GM18508 (cell line): ENCODE measurements around the gene KCNMB4.

Experiments
- ATAC-seq: cut with Tn5 transposase; IDR thresholded peaks from one replicate; pipeline ENCODE4 v1.9.1; 2021; ENCODE audit warnings: moderate number of reproducible peaks; ENCODE audit not compliant: insufficient read depth, unreplicated experiment

Gene KCNMB4

DNA sequence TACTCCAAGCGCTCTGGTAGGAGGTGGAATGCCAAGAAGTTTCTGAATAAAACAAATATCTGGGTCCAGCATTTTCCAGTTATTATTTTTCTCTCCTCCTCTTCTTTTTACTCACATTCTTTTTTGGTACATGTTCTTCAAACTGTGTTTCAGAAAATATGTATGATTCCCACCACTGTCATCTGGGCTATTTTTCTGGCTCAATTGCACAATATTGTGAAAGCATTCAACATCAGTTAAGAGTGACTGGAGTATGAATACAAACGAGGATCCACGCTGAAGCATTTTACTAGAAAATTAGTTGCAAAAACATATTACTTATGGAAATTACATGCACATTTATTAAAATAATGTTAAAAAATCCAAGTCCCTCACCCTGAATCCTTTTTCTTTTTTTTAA is 61.5 kb downstream of the KCNMB4 start:
- ATAC-seq, result no peak

DNA sequence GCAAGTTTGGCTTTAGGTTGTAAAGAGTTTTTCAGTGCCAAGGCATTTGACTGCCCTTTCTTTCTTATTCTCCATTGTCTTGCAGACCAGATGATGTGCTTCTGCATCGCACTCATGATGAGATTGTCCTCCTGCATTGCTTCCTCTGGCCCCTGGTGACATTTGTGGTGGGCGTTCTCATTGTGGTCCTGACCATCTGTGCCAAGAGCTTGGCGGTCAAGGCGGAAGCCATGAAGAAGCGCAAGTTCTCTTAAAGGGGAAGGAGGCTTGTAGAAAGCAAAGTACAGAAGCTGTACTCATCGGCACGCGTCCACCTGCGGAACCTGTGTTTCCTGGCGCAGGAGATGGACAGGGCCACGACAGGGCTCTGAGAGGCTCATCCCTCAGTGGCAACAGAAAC is 64.3 kb downstream of the KCNMB4 start:
- no peak for ATAC-seq

DNA sequence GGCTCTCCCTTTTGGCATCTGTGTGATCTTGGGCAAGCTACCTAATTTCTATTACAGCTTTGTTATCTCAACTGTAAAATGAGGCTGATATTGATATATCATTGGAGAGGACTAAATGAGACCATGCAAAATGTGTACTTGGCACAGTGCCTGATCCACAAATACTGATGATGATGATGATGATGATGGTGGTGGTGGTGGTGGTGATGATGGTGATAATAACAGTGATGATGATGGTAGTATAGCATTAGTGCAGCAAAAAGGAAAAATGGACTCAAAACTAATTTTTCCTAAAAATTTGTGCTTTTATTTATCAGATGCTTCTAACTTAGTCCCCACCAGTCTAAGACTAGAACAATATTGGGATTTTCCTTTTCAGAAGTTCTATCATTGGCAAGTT is 70.7 kb downstream of the KCNMB4 start:
- no peak for ATAC-seq

DNA sequence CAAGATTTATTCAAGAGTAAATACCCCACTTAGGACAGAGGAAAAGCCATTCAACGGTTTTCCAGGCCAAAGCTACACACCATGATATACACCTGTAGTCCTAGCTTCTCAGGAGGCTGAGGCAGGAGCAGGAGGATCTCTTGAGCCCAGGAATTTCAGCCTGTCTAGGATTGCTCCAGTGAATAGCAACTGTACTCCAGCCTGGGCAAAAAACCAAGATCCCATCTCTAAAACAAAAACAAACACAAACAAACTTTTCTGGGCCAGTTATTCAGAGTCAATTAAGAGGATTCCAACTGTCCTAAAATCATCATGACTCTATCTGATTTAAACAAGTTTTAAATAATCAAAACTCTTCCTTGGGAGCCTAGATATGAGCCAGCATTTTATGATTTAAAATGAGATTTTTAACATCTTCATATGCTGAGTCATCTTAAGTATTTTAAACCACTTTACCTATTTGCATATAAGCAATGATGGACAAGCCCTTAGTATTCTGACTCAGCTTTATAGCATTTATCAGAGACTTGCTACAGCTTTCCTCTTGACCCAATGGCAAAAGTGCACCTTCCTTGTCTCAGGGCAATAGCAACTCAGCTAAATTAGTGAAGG is 77.1 kb downstream of the KCNMB4 start:
- no peak for ATAC-seq

DNA sequence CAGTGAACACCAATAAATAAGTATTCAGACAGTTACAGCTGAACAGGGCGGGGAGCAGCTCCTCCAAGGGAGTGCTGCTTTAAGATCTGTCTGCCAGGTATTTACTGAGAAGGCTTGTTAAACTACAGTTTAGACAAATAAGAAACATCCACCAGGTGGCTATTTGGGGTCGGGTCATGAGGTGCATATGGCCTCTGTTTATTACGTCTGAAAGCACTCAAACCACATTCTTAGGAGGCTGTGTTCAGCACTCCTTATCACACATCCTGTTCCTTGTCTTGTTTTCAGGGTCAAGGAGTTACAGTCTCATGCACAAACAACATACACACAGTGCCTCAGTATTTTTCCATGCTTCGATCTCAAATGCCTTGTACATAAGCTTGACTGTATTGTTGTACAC is 78.8 kb downstream of the KCNMB4 start:
- no peak for ATAC-seq

DNA sequence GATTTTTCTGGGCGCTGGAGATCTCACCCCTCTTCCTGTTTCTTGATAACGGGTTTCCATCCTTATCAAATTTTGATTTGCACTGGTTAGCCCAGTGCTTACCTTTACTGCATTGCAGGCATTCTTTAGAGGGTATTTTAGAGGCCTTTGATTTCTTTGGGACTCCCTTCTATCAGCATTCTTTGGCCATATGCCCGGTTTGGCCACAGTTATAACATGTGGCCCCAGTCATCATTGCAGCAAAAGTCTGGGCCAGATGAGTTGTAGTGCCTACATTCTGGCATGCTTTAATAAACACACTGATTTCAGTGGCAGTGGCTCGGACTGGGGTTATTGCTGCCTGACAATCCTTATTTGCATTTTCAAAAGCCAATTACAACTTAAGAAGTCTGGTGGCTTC is 82.3 kb downstream of the KCNMB4 start:
- ATAC-seq, result no peak

DNA sequence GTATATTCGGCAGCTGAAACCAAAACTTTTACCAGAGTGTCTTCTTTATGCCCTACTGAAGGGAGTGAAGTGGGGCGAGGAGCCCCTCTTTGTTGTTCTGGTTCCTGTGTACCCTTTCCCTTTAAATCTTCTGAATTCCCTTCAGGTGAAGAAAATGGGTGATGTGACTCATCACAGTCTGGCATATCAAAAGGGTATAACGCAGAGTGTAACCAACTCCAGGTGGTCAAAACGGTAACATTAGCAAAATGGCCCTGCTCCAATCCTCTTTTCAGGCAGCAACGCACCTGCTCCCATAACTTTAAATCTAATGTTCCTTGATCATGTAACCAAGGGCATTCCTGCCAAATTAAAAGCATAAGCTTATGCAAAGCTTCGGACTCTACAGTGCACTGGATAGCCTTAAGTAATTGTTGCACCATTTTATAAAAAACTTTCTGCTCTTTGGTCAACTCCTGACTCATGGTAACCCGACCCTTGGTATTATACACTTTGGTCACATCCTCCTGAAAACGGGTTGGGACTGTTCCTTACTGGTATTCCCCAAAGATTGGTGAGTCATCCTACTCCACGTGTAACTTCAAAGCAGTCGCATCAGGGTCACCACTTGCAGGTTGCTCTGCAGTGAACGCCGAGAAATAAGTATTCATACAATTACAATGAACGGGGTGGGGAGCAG is 83.1 kb downstream of the KCNMB4 start:
- ATAC-seq, result no peak

DNA sequence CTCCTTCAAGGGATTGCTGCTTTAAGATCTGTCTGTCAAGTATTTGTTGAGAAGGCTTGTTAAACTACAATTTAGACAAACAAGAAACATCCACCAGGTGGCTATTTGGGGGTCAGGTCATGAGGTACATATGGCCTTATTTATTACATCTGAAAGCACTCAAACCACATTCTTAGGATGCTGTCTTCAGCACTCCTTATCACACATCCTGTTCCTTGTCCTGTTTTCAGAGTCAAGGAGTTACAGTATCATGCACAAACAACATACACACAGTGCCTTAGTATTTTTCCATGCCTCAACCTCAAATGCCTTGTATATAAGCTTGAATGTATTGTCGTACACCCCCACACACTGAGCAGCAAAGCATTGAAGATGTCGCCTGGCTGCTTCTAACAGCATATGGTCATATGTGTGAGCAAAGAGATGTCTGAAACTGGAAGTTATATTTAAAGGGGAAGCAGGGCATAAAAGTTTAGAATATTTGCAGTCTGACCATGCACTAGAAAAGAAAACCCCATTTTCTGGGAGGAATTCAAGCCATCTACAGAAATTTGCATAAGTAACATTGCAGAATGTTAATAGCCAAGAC is 83.8 kb downstream of the KCNMB4 start:
- no peak for ATAC-seq

DNA sequence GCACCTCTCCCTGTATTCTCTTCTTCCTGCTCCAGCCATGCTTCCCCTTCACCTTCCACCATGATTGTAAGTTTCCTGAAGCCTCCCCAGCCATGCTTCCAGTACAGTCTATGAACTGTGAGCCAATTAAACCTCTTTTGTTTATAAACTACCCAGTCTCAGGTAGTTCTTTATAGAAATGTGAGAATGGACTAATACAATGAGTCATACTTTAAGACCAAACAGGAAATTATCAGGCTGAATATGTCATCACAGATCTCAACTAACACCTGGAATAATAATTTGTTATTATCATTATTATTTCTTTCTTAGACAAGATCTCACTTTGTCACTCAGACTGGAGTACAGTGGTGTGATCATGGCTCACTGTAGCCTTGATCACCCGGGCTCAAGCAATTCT is 85.4 kb downstream of the KCNMB4 start:
- no peak for ATAC-seq

DNA sequence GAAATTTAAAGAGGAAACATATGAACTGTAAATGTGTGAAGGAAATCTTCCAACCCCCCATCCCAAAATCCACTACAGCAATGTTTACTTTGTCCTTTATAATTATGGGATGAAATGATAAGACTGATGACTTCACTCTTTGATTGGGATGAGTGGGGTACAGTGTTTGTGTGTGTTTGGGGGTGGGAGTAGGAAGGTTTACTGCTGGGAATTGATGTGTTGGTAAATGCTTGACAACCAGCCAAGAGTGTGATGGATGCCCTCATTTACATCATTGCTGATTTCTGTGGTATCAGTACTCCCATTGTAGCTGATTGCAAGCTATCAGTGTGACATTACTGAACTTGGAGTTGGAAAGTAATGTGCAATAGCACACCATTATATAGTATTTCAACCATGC is 90.9 kb downstream of the KCNMB4 start:
- ATAC-seq, result no peak

DNA sequence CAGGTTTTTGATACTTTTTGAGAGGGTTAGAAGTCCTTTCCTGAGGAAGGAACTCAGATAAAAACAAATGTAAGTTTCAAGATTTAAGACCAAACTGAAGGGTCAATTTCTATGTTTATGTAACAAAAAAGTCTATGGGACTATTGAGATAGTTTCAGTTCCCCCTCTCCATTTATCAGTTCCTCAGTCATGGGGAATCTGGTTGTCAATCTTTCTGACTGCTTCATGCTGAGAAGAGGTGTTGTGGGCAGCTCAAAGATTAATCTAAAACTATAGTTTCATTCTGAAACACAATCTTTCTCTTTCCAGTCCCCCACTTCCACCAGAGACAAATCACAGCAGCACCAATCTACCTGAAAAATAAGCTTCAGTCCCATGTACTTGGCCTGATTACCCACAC is 93.7 kb downstream of the KCNMB4 start:
- no peak for ATAC-seq

DNA sequence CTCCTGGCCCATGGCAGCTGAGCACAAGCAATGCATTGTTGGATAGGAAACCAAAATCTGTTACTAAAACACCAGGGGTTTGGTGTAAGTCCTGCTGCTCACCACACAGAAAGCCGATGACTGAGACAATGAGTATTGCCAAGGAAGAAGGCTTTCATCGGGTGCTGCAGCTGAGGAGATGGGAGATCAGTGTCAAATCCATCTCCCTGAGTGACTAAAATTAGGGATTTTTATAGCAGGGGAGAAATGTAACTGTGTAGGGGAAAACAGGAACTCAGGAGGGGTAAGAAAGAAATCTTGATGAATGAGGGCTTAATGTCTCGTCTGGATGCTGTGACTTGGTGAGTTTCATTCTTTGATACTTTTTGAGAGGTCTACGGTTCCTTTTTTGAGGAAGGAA is 97.9 kb downstream of the KCNMB4 start:
- ATAC-seq, result no peak

DNA sequence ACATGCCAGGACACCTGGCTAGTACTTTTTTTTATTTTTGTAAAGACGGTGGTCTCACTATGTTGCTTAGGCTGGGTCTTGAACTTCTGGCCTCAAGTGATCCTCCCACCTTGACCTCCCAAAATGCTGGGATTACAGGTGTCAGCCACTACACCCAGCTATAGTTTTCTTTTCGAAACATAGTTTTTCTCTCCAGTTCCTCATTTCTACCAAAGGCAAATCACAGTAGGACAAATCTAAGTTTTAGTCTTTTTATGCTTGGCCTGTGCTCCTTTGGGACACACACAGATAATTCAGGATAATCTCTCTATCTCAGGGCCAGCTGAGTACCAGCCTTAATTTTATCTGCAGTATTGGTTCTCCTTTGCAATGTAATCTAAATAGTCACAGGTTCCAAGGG is 100.7 kb downstream of the KCNMB4 start:
- ATAC-seq, result no peak

DNA sequence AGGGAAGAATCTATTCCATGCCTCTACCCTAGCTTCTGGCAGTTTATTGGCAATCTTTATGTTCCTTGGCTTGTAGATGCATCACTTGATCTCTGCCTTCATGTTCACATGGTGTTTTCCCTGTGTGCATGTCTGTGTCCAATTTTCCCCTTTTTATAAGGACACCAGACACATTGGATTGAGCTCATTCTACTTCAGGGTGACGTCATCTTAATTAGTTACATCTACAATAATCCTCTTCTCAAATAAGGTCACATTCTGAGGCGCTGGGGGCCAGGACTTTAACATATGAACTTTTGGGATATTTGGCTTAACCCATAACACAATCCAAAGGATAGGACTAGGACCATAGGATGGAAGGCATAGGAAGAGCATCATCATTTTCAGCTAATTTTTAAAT is 101.4 kb downstream of the KCNMB4 start:
- ATAC-seq, result no peak

DNA sequence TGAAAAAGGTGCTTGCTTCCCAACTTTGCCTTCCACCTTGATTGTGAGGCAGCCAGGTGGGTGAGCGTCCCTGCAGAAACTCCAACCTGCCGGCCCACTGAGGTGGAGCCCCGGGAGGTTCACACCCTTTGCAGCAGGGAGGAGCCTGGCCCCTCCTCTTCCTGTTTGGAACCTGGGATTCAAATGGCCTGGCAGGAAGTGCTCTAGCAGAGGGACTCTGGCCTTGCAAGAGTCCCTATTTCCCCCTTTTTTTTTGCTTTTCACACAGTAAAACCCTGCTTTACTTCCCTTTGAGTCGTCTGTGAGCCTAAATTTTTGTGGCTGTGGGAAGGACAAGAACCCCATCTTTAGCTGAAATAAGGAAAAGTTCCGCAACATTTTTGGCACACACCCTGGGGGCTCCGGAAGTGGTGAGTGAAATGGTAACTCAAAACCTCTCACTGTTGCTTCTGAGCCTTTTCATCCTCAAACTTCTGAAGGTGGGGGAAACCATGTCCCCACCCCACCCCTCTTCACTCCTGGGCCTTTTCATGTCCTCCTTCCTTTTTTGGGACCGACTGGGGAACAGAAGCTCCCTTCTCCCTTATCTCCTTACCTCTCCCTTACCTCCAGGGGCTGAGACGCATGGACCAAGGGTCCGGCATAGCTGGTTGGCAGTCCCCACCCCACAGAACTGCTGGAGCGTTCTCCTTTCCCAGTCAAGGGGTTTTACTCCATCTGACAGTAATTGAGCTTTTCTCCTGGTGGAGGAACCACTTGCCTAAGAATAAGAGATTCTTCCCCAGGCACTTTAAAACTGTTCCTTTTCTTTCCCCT is 102.0 kb downstream of the KCNMB4 start:
- ATAC-seq, result no peak

DNA sequence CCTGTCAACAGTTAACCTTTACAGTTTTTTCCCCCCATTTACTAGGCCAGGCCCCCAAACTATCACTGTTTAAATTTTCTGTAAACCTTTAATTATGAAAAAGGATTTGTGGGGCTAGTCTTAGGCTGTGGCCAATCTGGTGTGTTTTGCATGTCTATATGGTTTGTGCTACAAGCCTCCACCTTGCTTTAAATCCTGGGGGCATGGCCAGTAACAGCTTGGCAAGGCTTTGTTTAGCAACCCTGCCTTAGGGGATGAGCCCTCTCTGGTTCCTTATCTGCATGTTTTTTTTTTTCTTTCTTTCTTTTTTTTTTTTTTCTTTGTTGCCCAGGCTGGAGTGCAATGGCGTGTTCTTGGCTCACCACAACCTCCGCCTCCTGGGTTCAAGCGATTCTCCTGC is 102.7 kb downstream of the KCNMB4 start:
- no peak for ATAC-seq

DNA sequence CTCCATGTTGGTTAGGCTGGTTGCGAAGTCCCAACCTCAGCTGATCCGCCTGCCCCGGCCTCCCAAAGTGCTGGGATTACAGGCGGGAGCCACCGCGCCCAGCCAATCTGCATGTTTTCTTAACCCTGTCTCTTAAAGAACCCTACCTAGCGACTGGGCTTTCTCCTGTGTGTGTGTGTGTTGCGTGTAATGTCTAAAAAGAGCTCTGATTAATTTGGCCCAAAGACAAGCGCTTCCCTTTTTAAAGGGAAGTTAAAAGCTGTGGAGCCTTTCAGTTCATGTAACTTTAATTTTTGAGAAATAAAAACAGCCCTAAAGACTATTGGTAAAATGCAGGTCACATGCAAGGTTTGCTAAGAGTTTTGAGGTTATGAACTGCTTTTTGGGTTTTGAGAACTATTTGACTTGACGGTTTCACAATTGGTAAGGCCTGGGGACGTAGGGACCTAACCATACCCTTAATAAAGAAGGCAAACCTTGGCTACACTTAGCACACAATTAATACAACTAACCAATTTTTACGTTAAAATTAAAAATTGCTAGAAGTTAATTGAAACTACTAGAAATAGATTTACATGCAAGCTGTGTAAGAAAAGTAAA is 103.2 kb downstream of the KCNMB4 start:
- ATAC-seq, result no peak

DNA sequence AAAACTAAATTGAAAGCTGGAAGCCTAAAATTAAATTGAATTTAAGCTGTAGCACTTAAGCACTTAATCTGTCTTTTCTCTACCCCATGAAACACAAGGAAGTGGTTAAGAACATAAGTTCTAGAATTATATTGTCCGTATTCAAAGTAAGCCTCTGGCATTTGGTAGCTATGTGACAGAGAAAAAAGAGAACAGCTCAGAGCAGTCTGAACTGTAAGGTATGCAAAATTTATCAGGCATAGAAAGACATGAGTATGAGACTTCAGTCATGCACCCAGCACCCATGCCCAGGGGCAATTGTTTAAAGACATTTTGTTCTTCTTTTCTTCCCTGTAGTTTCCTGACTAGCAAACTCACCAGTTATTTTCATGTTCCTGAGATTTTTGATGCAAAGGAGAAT is 116.7 kb downstream of the KCNMB4 start:
- ATAC-seq, result no peak
